NK-92 treated with Interleukin-12 subunit alpha and Interleukin-12 subunit beta, amount 100 ng/mL, for 24 hours (cell line): Measurements from ENCODE around the gene GLIPR2.
"Not testable (repeated sequence)": the region's sequence is repeated elsewhere in the genome, so short reads cannot be mapped to it uniquely, and the experiment has no call there.

ENCODE experiments used
- DNase-seq: peaks from one replicate; lab custom pipeline; 2025; lab: John Stamatoyannopoulos, UW

The GLIPR2 gene

DNA sequence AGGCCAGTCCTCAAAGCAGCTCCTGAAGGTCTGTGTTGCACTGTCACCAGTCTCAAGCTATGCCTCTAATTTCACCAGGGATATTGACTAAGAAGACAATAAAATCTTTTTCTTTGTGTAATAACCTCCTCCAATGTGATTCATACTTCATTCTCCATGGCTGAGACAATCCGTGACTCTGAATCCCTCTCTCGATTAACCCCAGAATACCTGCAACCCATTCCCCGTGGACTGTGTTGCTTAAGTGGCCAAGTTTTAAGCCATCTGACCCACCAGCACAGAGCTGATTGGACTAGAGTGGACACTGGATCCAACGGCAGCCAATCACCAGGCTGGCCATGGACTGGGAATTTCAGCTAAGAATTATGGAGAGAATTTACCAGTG, 27.2 kb downstream of the GLIPR2 start:
- DNase-seq, result no peak

GRCh38 chr9:36164372-36164771, 27.8 kb downstream of the GLIPR2 start:
- no peak for DNase-seq

DNA sequence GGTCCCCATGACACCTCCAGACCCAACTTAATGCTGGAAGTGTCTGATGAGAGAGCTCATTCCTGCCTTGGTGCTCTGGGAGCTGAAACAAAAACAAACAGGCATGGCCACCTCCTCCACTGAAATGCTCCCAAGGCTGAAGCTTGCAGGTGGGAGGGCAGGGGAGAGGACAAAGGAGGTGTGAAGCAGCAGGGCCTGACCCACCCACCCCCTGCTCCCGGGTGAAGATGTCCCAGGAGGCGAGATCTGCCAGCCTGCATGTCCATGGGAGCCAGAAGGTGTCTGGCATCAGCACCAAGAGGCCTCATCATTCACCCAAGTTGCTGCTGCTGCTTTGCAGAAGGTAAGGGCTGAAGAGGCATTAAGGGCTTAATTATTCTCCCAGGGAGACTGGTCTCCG, 28.5 kb downstream of the GLIPR2 start:
- DNase-seq, result no peak

GRCh38 chr9:36165826-36166167, 29.3 kb downstream of the GLIPR2 start:
- DNase-seq, result no peak

DNA sequence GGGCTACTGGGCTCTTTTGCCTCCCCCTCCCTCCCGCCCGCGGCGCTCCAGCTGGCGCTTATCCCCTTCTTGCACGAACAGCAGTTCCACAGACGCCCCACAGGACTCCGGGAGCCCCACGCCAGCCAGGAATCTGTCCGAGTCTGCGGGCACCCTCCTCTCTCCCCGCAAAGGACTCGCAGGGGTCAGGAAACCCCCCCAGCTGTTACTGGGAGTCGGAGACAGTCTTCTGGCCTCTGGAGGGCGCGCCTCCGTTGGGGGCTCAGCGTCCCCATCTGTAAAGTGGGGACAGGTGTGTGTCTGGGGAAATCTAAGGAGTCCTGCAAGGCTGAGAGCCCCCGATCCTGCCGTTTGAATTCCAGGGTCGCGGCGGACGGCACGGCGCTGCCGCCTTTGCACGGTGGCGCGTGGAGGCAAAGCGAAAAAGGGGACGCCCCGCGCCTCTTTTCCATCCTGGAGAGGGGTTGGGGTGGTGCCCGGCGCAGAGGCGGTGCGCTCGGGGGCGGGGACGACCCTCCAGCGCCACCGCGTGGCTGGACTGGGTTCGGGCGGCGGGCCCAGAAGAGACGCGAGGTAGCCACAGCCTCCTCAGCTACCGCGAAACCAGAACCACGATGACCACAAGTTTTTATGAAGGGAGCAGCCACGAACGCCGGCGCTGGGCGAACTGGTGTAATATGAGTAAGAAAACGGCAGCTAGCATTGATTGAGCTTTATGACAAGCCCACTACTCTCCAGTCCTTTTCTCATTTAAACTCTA, 29.8 kb downstream of the GLIPR2 start:
- DNase-seq, result peak; percentile 63

DNA sequence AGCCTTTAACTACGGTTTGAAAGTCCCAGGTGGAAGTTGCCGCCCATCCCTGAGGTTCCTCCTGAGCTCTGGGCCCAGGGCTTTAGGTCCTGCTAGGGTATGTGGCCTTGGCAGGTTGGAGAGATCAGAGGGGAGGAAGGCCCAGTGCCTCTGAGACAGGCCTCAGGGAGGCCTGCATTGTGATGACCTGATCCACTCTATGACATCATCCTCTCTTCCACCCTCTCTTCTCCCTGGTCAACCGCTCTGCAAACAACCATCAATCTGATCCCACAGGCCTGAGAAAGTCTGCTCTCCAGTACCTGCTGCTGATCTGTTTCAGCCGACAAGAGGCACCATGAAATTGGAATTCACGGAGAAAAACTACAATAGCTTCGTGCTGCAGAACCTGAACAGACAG, 32.6 kb downstream of the GLIPR2 start, which contains the start of gene CCIN:
CCIN (plus strand) TSS at position 223 of the 400 bp plus-strand sequence; CDS start at position 338, 115 bp downstream.
- no peak for DNase-seq

DNA sequence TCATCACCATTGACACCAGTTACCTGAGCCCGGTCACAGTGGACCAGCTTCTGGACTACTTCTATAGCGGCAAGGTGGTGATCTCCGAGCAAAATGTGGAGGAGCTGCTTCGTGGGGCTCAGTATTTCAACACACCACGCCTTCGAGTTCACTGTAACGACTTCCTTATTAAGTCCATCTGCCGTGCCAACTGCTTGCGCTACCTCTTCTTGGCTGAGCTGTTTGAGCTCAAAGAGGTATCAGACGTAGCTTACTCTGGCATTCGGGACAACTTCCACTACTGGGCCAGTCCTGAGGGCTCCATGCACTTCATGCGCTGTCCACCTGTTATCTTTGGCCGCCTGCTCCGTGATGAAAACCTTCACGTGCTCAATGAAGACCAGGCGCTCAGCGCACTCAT, 33.2 kb downstream of the GLIPR2 start:
- DNase-seq, result no peak

GRCh38 chr9:36170531-36170930, 34.0 kb downstream of the GLIPR2 start:
- DNase-seq, result no peak

DNA sequence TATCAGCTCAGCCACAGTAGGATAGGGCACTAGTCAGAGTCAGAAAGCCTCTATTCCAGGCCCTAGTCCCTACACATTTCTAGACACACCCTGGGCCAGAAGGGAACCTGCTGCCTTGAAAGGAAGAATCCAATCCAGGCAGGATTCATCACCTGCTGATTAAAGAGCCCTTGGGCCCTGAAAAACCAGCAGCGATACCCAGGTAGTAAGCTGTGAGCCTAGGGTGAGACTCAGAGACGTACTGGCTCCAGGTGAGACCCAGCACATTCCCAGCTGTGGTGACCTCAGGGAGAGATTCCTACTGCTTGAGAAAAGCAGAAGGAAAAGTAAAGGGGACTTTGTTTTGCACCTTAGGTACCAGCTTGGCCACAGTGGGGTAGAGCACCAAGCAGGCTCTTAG, 37.3 kb downstream of the GLIPR2 start:
- DNase-seq, result no peak

DNA sequence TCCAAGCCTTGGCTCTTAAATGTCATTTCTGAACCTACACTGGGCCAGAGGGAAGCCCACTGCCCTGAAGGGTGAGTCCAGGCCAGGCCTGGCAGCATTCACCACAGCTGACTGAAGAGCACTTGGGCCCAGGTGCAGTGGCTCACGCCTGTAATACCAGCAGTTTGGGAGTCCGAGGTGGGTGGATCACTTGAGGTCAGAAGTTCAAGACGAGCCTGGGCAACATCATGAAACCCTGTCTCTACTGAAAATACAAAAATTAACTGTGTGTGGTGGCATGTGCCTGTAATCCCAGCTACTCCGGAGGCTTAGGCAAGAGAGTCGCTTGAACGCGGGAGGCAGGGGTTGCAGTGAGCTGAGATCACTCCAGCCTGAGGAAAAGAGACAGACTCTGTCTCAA, 37.7 kb downstream of the GLIPR2 start:
- DNase-seq, result no peak

GRCh38 chr9:36174731-36175130, 38.2 kb downstream of the GLIPR2 start:
- no peak for DNase-seq

DNA sequence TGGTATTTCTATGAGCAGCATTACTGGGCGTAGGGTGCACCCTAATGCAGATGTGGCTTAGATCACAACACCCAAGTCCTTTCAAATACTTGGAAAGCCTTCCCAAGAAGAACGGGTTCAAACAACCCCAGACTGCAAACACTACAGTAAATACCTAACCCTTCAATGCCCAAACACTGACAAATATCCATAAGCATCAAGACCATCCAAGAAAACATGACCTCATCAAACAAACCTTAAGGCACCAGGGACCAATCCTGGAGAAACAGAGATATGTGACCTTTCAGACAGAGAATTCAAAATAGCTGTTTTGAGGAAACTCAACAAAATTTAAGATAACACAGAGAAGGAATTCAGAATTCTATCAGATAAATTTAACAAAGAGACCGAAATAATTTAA, 38.7 kb downstream of the GLIPR2 start:
- not testable (repeated sequence) for DNase-seq

GRCh38 chr9:36176496-36176895, 40.0 kb downstream of the GLIPR2 start:
- DNase-seq, result not testable (repeated sequence)

DNA sequence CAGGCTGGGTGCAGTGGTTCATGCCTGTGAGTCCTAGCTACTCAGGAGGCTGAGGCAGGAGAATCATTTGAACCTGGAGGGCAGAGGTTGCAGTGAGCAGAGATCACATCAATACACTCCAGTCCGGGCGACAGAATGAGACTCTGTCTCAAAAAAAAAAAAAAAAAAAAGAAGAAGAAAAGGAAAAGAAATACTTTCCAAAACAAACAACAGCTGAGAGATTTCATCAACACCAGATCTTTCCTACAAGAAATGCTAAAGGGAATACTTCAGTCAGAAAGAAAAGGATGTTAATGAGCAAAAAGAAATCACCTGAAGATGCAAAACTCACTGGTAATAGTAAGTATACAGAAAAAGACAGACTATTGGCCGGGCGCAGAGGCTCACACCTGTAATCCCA, 41.0 kb downstream of the GLIPR2 start:
- DNase-seq, result no peak

DNA sequence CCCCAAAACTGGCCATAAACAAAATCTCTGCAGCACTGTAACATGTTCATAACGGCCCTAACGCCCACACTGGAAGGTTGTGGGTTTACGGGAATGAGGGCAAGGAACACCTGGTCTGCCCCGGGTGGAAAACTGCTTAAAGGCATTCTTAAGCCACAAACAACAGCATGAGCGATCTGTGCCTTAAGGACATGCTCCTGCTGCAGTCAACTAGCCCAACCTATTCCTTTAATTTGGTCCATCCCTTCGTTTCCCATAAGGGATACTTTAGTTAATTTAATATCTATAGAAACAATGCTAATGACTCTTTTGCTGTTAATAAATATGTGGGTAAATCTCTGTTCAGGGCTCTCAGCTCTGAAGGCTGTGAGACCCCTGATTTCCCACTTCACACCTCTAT, 43.7 kb downstream of the GLIPR2 start:
- not testable (repeated sequence) for DNase-seq

DNA sequence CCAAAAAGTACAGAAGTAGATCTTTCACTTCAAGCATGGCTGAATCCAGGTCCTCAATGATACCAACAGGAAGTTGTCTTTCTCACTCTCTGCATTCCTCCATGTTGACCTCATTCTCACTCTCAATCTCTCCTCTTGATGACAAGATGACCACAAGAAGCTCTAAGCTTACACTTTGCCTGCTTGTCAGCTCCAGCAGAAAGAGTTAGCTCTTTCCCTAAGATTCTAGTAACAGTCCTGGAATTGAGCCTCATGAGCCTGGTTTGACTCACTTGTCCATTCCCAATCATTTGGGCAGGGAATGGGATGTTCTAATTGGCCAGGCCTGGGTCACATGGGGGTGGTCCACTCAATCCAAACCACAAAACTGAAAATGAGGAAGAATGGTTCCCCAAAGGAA, 50.9 kb downstream of the GLIPR2 start:
- no peak for DNase-seq

DNA sequence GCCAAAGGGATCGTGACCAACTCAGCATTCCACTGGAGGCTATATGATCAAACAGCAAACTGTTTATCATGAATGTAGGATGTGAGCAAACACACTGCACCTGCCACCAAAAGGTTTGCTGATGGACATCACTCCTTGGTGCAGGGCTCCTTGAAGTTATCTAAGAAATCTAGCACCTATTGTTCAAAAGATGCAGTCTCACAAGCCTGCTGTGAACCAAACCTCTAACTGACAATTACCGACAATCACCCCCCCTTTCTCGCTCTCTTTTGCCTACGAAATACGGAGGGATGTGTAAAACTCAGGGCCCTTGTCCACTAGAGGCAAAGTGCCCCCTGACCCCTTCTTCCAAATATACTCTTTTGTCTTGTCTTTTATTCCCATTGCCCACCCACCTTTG, 51.7 kb downstream of the GLIPR2 start:
- DNase-seq, result no peak

DNA sequence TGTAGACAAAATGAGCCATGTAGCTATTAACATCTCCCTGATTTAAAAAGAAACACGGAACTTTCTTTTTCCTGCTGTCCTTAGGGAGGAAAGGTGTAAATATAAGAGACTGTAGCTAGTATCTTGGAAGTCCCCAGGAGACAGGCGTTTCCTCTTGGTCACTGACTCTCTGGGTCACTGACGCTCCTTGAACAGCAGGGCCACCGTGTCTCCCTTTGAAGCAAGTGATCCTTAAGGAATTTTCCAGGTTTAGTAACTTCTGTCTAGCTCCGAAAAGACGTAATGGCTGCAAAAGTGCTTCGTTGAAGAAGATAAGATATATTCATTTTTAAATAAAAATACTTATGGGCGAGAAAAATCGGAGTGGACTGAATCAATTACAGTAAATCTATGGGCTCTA, 53.4 kb downstream of the GLIPR2 start:
- no peak for DNase-seq

DNA sequence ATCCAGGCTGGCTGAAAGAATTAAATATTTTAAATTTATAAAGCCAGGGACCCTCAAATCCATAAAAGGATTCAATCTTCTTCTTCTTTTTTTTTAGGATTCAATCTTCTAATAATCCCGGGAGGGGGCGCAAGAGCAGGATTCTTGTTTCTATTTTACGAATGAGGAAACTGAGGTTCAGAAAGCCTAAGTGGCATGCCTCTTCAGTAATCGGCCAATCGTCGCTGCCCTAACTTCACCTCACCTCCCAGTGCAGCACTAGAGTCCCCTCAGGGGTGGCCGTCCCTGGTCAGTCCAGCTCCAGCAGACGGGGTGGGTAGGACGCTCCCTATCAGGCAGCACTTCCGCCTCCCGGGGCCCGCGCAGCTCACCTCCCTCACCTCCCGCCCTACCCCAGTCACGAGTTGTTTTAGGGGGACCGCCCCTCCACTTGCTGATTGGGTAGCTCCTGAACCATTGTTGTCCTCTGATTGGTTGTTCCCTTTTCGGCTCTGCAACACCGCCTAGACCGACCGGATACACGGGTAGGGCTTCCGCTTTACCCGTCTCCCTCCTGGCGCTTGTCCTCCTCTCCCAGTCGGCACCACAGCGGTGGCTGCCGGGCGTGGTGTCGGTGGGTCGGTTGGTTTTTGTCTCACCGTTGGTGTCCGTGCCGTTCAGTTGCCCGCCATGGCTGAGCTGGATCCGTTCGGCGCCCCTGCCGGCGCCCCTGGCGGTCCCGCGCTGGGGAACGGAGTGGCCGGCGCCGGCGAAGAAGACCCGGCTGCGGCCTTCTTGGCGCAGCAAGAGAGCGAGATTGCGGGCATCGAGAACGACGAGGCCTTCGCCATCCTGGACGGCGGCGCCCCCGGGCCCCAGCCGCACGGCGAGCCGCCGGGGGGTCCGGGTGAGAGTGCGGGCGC, 54.1 kb downstream of the GLIPR2 start, which contains the start of gene CLTA:
CLTA (plus strand) TSS at position 534 of the 902 bp plus-strand sequence; CDS start at position 670, 136 bp downstream.
- peak; percentile 95 for DNase-seq

GRCh38 chr9:36191290-36191645, 54.7 kb downstream of the GLIPR2 start:
- DNase-seq, result peak; percentile 10

- no peak for DNase-seq
These were observed 55.2 kb downstream of the GLIPR2 start for GRCh38 chr9:36191686-36192085.

- DNase-seq, result no peak
These were observed 55.7 kb downstream of the GLIPR2 start for GRCh38 chr9:36192196-36192595.

DNA sequence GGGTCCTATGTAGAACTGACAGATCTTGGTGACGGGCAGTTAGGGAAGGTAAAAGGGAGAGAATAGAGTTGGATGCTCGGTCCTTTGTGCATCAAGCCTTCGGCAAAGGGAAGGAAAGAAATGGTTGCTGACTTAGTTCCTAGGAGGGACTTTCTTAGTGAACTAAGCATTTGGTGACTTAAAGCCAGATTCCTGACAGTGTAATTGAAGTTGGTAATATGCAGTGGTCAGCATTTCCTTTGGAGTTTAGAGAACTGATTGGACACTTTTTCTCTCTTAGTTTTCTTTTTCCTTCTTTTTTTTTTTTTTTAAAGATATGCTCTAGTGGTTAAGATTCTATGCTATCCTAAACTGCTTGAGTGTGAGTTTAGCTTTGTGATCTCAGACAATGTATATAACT, 56.5 kb downstream of the GLIPR2 start:
- DNase-seq, result no peak
